HG02642 (cell line): ENCODE data around the gene MYO18B.
"Not testable (repeated sequence)": the region's sequence is repeated elsewhere in the genome, so short reads cannot be mapped to it uniquely, and the experiment has no call there.

Source experiments
- ATAC-seq: cut with Tn5 transposase; IDR thresholded peaks from one replicate; pipeline ENCODE4 v1.9.1; 2021; ENCODE audit warnings: mild to moderate bottlenecking; ENCODE audit not compliant: unreplicated experiment, poor library complexity

MYO18B gene

GRCh38 chr22:25741692-25742626 lies at the start of gene MYO18B:
Gene MYO18B (plus strand): TSS chr22:25742188. CDS start chr22:25761093, 18,905 bp downstream.
- no peak for ATAC-seq

GRCh38 chr22:25692397-25693267 lies 49.4 kb upstream of the MYO18B start:
- no peak for ATAC-seq

- ATAC-seq: no peak
Measured at GRCh38 chr22:25693268-25693565, 48.8 kb upstream of the MYO18B start.

GRCh38 chr22:25694196-25694907 lies 47.6 kb upstream of the MYO18B start:
- no peak for ATAC-seq

- ATAC-seq: no peak
Measured at GRCh38 chr22:25695146-25695545, 46.8 kb upstream of the MYO18B start.

GRCh38 chr22:25696763-25697162 lies 45.2 kb upstream of the MYO18B start:
- ATAC-seq: no peak

- no peak for ATAC-seq
Measured at GRCh38 chr22:25697181-25697664, 44.8 kb upstream of the MYO18B start.

GRCh38 chr22:25697978-25698377 lies 44.0 kb upstream of the MYO18B start:
- no peak for ATAC-seq

- ATAC-seq: no peak
Measured at GRCh38 chr22:25698461-25698860, 43.5 kb upstream of the MYO18B start.

- no peak for ATAC-seq
Measured at GRCh38 chr22:25698978-25699377, 43.0 kb upstream of the MYO18B start.

GRCh38 chr22:25701056-25701780 lies 40.8 kb upstream of the MYO18B start:
- no peak for ATAC-seq

GRCh38 chr22:25702040-25702439 lies 39.9 kb upstream of the MYO18B start:
- no peak for ATAC-seq

- ATAC-seq: no peak
Measured at GRCh38 chr22:25702571-25703167, 39.3 kb upstream of the MYO18B start.

GRCh38 chr22:25704701-25705100 lies 37.3 kb upstream of the MYO18B start:
- ATAC-seq: no peak

- no peak for ATAC-seq
Measured at GRCh38 chr22:25706197-25706596, 35.8 kb upstream of the MYO18B start.

- not testable (repeated sequence) for ATAC-seq
Measured at GRCh38 chr22:25708430-25708829, 33.6 kb upstream of the MYO18B start.

- ATAC-seq: no peak
Measured at GRCh38 chr22:25709758-25710157, 32.2 kb upstream of the MYO18B start.

- ATAC-seq: no peak
Measured at GRCh38 chr22:25710501-25710900, 31.5 kb upstream of the MYO18B start.

GRCh38 chr22:25711491-25711890 lies 30.5 kb upstream of the MYO18B start:
- no peak for ATAC-seq
